ENCODE results near the gene HTT. TPM values are rescaled to one million over a fixed set of nuclear protein-coding genes. Genes with fewer than 3 reads are reported as not detected.

HTT gene
- total and polyA plus RNA-seq, 2 of the 8 experiments (the other 6 are each of a cell fraction or from before 2014, with no cell fraction given): 24.0 to 71.0 TPM

- POLR2A ChIA-PET (ENCODE audit: partially characterized antibody): no interaction called here
- WGBS, 2 experiments (ENCODE audit: extremely low coverage in 1 of 2, insufficient coverage in 1 of 2, insufficient read length in 1 of 2, insufficient replicate concordance in 2 of 2, low coverage in 1 of 2, low lambda C conversion rate in 2 of 2, missing lambda C conversion rate in 1 of 2): 95% methylated on average over 16 of the region's 16 CpGs; no CpG with 5 or more reads in 1 of the 2 experiments
- Histone ChIP-seq H3K79me1 (ENCODE audit: low read depth, low read length) (no peaks in the 10 kb centered on the region; the same call in 1 of the 2 replicates), H3K9me3 (ENCODE audit: insufficient read depth in 2 of 2, low read depth in 1 of 2, low read length in 1 of 2) (peaks cover 0 to 3% of the 10 kb centered on the region in 2 experiments; a peak in 1 of 4 replicates), H3K9ac (replicated peaks in 1 of 4; ENCODE audit: extremely low read depth in 1 of 4, low read depth in 3 of 4, low read length in 3 of 4) (no peak overlapping the region), H2AFZ (ENCODE audit: low read length) (no peak overlapping the region), H2BK20ac (ENCODE audit: low read length) (no peak overlapping the region), H3K4ac (replicated peaks; ENCODE audit: insufficient read length, low read depth, low read length) (no peak overlapping the region), H2AK5ac (ENCODE audit: low read depth, low read length) (no peak overlapping the region), H2BK15ac (ENCODE audit: low read length) (no peak overlapping the region), H4K20me1 (replicated peaks in 1 of 2; ENCODE audit: control insufficient read depth in 1 of 2, insufficient read depth in 2 of 2, low read length in 2 of 2) (peaks cover 33 to 37% of the 10 kb centered on the region in 2 experiments), H3K4me2 (ENCODE audit: insufficient read depth in 1 of 2, low read depth in 2 of 2, low read length in 2 of 2) (no peak overlapping the region), H3K79me2 (ENCODE audit: control insufficient read depth in 1 of 2, insufficient read depth in 2 of 2, low read length in 2 of 2) (no peaks in the 10 kb centered on the region), H3K56ac (replicated peaks; ENCODE audit: insufficient read length, low read depth, low read length) (no peak overlapping the region), H3K27ac (ENCODE audit: low read depth, low read length) (no peak overlapping the region), H3K23me2 (ENCODE audit: low read depth, low read length) (no peaks in the 10 kb centered on the region; the same call in 1 of the 2 replicates), H3K14ac (ENCODE audit: insufficient read length) (no peak overlapping the region), H3K36me3 (ENCODE audit: control insufficient read depth in 2 of 4, insufficient read depth in 4 of 4, low read length in 3 of 4) (peaks cover 25 to 58% (median 48%) of the 10 kb centered on the region in 4 experiments), H2BK120ac (replicated peaks; ENCODE audit: low read depth, low read length) (no peak overlapping the region), H2BK12ac (ENCODE audit: low read depth, low read length) (no peak overlapping the region), H2BK5ac (ENCODE audit: low read depth, low read length) (no peak overlapping the region), H4K91ac (replicated peaks; ENCODE audit: insufficient read length, low read length) (no peak overlapping the region), H4K8ac (ENCODE audit: extremely low read depth, insufficient read depth, low read length) (no peak overlapping the region), H3K4me3 (ENCODE audit: extremely low read depth in 1 of 4, insufficient read depth in 2 of 4, low read depth in 3 of 4, low read length in 4 of 4) (no peak overlapping the region), H4K5ac (ENCODE audit: insufficient read length, low read depth, low read length) (no peak overlapping the region), H3K27me3 (replicated peaks in 1 of 4; ENCODE audit: control insufficient read depth in 3 of 4, extremely low read depth in 1 of 4, insufficient read depth in 3 of 4, low read length in 3 of 4) (peaks cover 6 to 28% (median 14%) of the 10 kb centered on the region in 4 experiments; a peak in 5 of 7 replicates), H3K4me1 (replicated peaks in 1 of 4; ENCODE audit: control insufficient read depth in 3 of 4, insufficient read depth in 4 of 4, low read length in 3 of 4) (no peaks in the 10 kb centered on the region; a peak in 2 of 7 replicates), H3K23ac (ENCODE audit: insufficient read length) (no peak overlapping the region), H3K18ac (ENCODE audit: extremely low read depth, low read length) (no peak overlapping the region)
- TF ChIP-seq MAFK (IDR thresholded peaks at IDR 0.05; ENCODE audit: low read depth, low read length) (no peak), RXRA (IDR thresholded peaks at IDR 0.05; ENCODE audit: insufficient read depth, low read depth, low read length) (no peak), CHD2 (IDR thresholded peaks at IDR 0.05; ENCODE audit: low read length) (no peak), ATF3 (IDR thresholded peaks at IDR 0.05; ENCODE audit: insufficient read depth, low read depth, low read length) (no peak), JUND (IDR thresholded peaks at IDR 0.05; ENCODE audit: low read length) (no peak), USF2 (IDR thresholded peaks at IDR 0.05; ENCODE audit: low read length) (no peak), ZNF274 (IDR thresholded peaks at IDR 0.05; ENCODE audit: borderline replicate concordance, extremely low read depth, low read length) (no peak)
- FAIRE-seq (no peak), DNase-seq (ENCODE audit: low read depth in 1 of 2, low spot score in 2 of 2) (no peak)
- CTCF ChIA-PET (ENCODE audit: partially characterized antibody): interaction anchor here (1.3 kb wide), 1 partner anchor 92 kb away, joined by 6 read pairs; no protein-coding TSS in a partner anchor
Measured at GRCh38 chr4:3232001-3232400, 157.5 kb downstream of the HTT start.
